GM15510 (cell line): ENCODE data around the gene ARL4A.

Experiments
- POLR2A ChIP-seq: IDR thresholded peaks from 3 replicates; pipeline ENCODE4 v1.6.1; 2011; ENCODE audit warnings: borderline replicate concordance; ENCODE audit not compliant: insufficient read length; ENCODE audit errors: extremely low read depth

Gene ARL4A

DNA sequence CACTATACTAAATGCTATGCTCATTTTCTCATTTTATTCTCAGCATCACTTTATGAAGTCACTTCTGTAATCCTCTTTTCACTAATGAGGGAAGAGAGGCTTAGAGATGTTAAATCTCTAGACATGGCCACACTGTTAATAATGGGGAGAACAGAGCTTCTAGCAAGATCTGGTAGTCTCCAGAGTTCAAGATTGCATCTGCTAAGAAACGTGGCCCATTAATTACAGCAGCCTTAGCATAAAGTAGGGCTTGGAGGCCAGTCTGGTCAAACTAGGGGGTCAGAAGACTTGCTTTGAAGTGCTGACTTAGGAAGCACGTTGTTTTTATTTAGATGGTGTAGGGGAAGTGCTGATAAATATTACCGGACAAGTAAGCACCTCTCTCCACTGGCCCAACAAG lies 29.3 kb downstream of the ARL4A start:
- no peak for TF ChIP-seq POLR2A

DNA sequence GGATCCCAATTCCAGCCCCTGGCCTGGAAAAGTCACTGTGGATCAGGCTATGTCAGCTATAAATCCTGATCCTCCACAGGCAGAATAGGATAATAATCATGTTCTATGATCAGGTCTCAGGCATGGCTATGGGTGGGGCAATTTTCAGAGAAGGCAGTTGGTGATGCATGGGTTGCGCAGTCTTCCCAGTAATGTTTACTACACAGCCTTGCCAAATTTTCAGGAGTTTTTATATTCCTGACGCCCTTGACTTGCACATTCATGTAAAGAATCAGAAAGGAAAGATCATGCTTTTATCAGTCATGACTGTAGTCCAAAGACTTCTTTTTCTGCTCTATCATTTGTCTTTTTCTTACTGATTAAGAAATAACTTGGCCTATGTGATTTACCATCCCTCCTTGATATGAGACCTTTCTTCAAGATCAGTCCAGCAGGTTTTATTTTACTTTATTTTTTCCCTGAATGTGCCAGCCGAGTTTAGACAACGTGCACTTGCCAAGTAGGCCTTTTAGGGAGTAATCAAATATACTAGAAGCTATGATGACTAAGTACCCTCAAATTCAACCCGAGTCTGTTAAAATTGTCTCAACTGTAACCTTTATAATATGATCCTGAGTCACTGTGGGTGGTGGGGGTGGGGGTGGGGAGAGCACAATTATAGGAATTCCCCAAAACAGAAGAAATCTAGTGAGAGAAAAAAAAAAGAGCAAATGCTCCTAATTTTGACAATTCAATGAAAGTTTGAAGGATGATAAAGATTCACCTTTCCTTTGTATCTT lies 31.9 kb downstream of the ARL4A start:
- TF ChIP-seq POLR2A = no peak

DNA sequence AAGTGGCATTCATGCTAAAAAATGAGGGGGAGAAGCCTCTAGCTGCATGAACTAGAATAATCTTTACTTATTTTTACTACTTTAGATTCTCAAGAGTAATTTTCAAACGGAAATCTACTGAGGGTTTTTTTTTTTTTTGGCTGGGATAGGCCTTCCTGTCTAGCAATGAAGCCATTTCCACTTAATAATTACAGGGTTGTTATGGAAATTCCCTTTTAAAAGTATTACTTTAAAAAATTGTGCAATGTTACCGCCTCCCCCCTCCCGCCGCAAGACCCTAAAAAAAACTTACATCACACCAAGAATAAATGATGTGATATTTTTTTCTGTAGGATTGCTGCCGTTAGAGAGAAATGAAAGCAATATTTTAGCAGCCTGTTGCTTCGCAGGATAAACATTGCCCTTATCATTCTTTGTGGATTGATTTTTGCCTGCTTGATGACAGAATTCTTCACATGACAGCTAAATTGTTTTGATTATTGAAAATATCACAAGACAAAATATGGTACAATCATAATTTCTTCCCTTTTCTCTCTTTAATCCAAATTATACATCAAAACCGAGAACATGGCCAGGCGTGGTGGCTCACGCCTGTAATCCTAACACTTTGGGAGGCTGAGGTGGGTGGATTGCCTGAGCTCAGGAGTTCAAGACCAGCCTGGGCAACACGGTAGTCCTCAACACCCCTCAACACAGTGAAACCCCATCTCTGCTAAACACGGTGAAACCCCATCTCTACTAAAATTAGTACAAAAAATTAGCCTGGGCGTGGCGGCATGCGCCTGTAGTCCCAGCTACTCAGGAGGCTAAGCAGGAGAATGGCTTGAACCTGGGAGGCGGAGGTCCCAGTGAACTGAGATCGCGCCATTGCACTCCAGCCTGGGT lies 32.8 kb downstream of the ARL4A start:
- no peak for TF ChIP-seq POLR2A

DNA sequence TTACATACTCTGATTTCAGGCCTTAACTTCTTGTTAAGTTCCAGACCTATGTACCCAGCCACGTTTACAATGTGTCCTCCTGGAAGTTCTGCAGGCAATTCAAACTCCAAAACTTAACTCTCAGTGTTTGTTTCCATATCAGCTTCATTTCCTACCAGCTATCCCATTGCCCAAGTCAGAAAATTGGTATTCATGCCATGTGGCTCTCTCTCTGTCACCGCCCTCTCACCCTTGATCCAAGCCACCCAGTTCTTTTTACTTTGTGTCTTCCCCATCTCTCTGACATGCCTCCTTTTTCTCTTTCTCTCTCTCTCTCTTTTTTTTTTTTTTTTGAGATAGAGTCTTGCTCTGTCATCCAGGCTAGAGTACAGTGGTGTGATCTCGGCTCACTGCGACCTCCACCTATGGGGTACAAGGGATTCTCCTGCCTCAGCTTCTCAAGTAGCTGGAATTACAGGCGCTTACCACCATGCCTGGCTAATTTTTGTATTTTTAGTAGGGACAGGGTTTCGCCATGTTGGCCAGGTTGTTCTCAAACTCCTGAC lies 33.9 kb downstream of the ARL4A start:
- TF ChIP-seq POLR2A = no peak

DNA sequence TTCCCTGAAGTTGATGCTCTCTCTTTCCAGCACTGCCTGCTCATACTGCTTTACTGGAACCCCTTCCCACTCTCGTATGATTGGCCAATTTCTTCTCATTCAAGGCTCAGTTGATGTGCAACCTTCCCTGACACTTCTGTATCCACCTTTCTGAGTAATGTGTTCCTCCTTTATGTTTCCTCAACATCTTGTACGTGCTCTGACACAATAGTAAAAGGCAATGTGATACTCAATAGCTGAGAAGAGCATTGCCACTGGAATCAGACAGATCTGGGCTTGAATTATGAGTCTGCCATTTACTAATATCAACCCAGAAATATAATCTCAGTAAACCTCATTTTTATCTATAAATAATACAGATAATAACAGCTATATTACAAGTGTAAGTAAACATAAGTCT lies 34.7 kb downstream of the ARL4A start:
- no peak for TF ChIP-seq POLR2A

DNA sequence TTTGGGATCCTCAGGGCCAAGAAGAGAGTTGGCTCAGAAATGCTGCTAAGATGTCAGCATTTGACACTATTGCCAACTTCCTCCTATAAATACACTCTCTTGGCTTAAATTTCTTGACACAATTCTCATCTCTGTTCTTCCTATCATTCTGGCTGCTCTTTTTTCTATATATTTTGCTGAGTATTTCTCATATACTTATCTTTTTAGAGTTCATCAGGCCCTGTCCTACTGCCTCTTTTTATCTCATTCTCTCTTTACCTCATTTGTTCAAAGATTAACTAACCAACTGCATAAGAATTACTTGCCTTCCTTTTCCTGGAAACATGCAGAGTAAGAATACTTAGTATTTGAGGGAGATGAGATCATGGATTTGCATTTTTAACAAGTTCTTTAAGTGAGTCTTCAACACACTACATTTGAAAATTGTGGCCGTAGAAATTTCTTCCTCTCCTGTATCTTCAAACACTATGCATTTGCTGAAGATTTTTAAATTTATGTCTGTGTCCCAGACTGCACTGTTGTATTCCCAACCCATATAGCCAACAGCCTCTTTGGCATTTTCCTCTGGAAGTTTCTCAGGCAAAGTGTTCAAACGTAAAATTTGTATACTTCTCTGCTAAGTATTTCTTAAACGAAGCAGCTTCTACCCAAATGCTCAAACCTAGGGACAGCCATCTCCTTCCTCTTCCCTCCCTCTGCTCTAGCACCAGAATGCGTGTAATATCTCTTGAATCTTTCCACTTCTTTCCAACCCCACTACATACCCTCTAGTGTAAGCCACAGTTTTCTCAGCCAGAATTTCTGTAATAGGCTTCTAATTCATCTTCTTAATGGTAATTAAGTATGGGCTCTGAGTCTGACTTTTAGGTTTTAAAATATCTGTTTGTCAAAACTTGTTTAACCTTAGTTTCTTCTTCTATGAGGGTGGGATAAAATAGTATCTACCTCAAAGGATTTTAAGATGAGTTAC lies 35.5 kb downstream of the ARL4A start:
- TF ChIP-seq POLR2A = no peak

DNA sequence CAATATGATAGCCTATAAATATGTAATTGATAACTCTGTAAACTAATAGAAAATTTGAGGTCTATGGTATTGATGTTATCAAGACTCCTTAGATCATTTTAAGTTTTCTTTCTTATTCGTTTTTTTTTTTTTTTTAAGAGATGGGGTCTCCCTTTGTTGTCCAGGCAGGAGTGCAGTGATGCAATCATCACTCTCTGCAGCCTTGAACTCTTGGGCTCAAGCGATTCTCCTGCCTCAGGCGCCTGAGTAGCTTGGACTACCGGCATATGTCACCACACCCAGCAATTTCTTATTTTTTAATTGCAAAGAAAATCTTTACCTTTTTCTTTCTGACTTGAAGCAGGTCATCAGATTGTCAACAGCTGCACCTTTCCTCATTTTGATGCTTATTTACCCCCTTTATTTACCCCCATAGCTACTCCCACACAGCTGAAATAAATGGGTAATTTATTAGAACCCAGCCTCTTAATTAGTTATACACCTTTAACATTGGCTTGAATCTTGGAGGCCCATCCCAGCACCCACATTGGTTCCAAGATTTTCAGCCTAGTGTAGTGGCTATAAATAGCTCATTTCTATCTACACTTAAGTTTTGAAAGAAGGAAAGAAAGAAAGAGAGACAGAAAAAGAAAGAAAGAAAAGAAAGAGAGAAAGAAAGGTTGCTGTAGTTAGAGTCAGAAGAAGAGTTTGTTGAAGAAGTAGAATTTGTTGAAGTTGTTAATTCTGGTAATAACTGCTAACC lies 38.3 kb downstream of the ARL4A start:
- no peak for TF ChIP-seq POLR2A

DNA sequence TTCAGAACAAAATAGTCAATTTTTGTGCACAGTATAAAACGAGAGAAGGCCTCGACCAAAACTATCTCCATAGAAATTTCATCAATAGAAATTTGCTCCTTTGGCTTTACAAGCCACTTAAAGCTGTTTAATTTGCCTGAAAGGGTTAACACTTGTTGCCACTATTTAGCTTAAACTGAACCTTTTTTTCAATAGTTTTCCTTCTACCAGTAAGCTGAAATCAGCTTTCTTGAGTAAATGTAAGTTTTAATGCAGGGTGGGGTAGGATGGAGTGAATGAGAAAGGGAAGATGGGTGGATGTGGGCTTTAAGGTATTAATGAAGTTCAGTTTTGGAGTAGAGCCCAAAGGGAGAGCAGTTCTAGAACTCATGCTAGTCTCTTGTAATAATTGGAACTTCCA lies 39.5 kb downstream of the ARL4A start:
- TF ChIP-seq POLR2A = no peak

DNA sequence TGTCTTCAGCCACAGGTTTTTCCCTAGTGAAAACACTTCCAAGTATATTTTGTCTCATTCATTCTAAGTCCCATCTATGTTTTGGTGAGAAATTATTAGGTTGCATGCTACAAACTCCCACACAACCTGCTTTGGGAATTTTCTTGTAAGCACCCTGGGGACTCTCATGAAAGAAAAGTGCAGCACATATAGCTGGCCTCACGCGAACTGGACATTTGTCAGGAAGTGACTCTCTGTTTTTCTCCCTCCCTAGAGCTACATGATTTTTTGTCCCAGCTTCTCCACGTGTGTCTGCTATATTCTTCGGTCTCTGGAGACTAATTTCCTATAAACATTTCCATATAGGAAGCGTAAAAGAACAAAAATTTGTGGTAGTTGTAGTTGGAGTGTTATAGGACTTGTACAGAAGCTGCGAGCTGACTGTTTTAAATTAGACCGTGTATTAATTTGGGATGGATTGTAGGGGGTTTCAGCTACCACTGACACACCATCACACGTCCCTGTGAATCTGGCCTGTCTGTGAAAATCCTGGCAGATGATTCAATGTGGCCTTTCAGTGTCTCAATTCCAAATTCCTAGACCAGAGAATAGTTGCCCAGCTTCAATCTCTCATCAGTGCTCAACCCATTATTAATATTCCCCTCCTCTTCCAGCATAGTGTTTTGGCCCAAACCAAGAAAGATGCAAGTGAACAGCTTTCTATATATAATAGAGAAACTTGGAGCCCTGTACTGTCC lies 40.2 kb downstream of the ARL4A start:
- no peak for TF ChIP-seq POLR2A

DNA sequence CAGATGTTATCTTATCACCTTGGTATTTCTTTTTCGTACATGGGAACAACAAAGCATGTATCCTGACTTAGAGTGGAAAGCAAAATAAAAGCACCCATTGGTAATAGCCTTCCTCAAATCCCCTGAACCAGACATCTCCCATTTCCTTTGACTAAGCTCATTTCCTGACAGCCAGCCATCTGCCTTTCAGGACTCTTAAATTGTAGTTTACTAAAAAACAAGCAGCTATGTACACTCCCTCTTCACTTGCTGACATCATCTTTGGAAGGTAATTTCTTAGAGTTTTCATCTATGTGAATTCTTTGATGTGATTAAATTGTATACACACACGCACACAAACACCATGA lies 40.7 kb downstream of the ARL4A start:
- TF ChIP-seq POLR2A = no peak

DNA sequence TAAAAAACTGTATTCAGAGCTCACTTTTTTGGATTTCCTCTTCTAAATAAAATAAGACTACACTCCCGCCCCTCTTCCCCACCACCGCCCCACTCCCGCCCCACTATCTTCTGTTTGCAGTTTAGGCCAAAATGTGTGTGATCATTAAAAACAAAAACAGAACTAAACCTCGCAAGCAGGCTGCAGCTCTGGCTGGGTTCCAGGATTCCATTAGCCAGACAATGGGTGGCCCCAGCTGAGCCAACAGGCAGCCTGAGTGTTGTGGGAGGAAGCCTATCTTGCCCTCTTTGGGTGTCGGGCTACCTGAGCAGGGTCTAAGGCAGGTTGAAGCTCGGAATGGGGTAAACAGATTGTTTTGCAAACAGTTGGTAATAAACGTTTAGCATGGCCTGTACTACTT lies 41.7 kb downstream of the ARL4A start:
- no peak for TF ChIP-seq POLR2A

DNA sequence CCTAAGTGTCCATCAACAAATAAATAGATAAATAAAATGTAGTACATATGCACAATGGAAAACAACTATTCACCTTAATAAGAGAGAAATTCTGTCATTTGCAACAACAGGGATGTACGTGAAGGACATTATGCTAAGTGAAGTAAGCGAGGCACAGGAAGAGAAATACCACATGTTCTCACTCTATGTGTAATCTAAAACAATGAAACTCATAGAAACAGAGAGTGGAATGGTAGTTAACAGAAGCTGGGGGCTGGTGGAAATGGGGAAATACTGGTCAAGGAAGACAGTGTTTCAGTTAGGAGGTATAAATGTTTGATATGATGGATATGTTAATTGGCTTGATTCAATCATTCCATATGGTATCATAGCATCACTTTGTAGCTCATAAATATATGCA lies 43.1 kb downstream of the ARL4A start:
- no peak for TF ChIP-seq POLR2A

DNA sequence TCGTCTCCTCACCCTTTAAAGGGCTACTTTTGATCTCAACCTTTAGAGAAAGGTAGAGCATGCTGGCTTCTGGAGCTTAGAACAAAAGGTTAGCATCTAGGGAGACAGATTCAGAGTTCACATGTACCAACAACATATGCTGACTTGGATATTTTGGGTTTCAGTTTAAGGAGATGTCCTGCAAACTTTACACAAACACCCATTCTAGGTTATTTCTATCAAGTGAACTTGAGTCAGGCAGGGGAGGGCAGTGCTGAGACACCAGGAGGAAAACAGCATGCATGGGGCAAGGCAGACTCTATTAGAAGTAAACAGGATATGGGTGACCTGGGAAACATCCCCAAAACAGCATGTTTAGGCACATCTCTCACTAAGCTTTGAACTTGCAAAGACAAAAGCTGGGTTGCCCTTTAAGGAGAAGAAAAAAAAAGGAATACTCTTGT lies 43.8 kb downstream of the ARL4A start:
- no peak for TF ChIP-seq POLR2A
